Upper lobe of left lung (tissue), 6 donors: ENCODE data around the gene NMUR1. TPM values are rescaled to one million over a fixed set of nuclear protein-coding genes. Genes with fewer than 3 reads are reported as not detected.
A peak's percentile ranks its signal among the peaks of the same experiment; 100 is the strongest.

Experiments
- ATAC-seq, 2 donors: fragments of 200-7000 bp; cut with Tn5 transposase; one replicate each; pipeline ENCODE4 v1.9.1; 2022; ENCODE audit warnings: mild to moderate bottlenecking in 2 of 2, moderate library complexity in 2 of 2; ENCODE audit not compliant: low FRiP score in 2 of 2
- DNase-seq, 2 donors: peaks; one replicate each; pipeline ENCODE4 v3.0.0-alpha.2; 2019 to 2020
- H3K27ac ChIP-seq, 4 donors: fragments of 200-600 bp; sonication (generic); one replicate each; pipeline ENCODE4 v1.5.1; 2016 to 2019
- H3K27me3 ChIP-seq, 4 donors: fragments of 200-600 bp; sonication (generic); one replicate each; pipeline ENCODE4 v1.5.1; 2017 to 2019
- H3K36me3 ChIP-seq, 4 donors: fragments of 200-600 bp; sonication (generic); one replicate each; pipeline ENCODE4 v1.5.1; 2016 to 2019
- H3K4me1 ChIP-seq, 4 donors: fragments of 200-600 bp; sonication (generic); one replicate each; pipeline ENCODE4 v1.5.1; 2018 to 2019
- H3K4me3 ChIP-seq, 4 donors: fragments of 200-600 bp; sonication (generic); one replicate each; pipeline ENCODE4 v1.5.1; 2017 to 2019; ENCODE audit warnings: mild to moderate bottlenecking in 2 of 4, moderate library complexity in 1 of 4
- H3K9me3 ChIP-seq, 4 donors: fragments of 200-600 bp; sonication (generic); one replicate each; pipeline ENCODE4 v1.5.1; 2018 to 2019
- CTCF ChIP-seq, 6 experiments: fragments of 450-650 bp in 4 of 6; fragments of 200-600 bp in 2 of 6; sonication (generic) in 2 of 6; IDR thresholded peaks; one replicate each; pipeline ENCODE4 v1.5.1; 2016 to 2019; ENCODE audit warnings: antibody characterized with exemption in 6 of 6
- EP300 ChIP-seq, 4 donors: sonication (generic); formaldehyde crosslinking; IDR thresholded peaks; one replicate each; pipeline ENCODE4 v1.5.1; 2017; ENCODE audit warnings: antibody characterized with exemption in 4 of 4, control low read depth in 2 of 4
- POLR2A ChIP-seq, 4 donors: fragments of 450-650 bp; IDR thresholded peaks; one replicate each; pipeline ENCODE4 v1.5.1; 2016 to 2017; ENCODE audit warnings: antibody characterized with exemption in 4 of 4, mild to moderate bottlenecking in 2 of 4
- POLR2AphosphoS5 ChIP-seq, 2 donors: sonication (generic); formaldehyde crosslinking; IDR thresholded peaks; one replicate each; pipeline ENCODE4 v1.5.1; 2017; ENCODE audit warnings: antibody characterized with exemption in 2 of 2
- WGBS, 2 donors: methylation state at CpG; one replicate each; pipeline ENCODE4 v1.1.5; 2017 to 2018; 5-methylcytosine and 5-hydroxymethylcytosine counted together
- total RNA-seq, 6 donors: library from RNA; depleted of rRNA in 4 of 6; stranded (reverse); fragments of >200 nt in 4 of 6; gene quantifications; one replicate each; pipeline versions ENCODE4 v1.1.0 to v1.2.1, GENCODE V29; 2016 to 2021
- donor health status: DM: no; HTN: no; CAD: no; lungs with moderate emphysema.
- donor health status: DM: no; HTN: yes; CAD: no; lungs with severe emphysema.

Gene NMUR1
- total RNA-seq, 6 donors from 2014 or later = 1.1 to 2.4 (median 1.9) TPM

DNA sequence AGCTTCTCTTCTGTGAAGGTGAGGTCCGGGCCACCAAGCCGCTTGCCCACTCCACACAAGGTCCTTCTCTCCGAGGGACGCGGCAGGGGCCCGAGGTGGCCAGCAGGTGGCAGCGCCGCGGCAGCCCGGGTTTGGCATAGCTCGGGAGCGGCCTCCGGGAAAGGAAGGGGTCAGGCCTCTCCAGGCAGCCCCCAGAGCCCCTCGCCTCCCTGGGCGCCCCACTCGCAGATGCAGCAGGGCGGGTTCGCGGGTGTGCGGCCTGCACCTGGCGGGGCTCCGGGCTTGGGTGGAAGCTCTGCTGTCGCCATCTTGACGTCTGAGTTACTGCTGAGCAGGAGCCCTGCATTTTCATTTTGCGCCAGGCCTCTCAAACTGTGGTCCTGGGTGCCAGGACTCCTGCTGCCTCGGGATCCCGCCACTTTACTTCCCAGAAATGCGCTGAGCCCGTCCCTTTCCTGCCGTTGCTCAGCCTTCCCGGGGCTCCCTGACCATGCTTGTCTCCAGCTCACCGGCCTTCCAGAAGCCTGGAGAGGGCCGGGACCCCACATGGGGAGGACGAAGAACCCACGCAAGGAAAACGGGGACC lies 47.3 kb downstream of the NMUR1 start:
- ATAC-seq (peak; percentile 92 to 94), DNase-seq (peak; percentile 79 to 96)
- H3K36me3 ChIP-seq = no peaks in the 10 kb centered on the region
- H3K4me3 ChIP-seq = peak overlapping the region; percentile 4 to 62 (median 49)
- no peaks in the 10 kb centered on the region for H3K9me3 ChIP-seq
- peaks cover 2 to 14% (median 6%) of the 10 kb centered on the region in 4 donors for H3K4me1 ChIP-seq
- no peaks in the 10 kb centered on the region for H3K27me3 ChIP-seq
- peak overlapping the region; percentile 74 to 87 (median 84) for H3K27ac ChIP-seq
- TF ChIP-seq POLR2AphosphoS5 (IDR thresholded peaks at IDR 0.05) (peak in 1 of 2 donors; percentile 36), EP300 (IDR thresholded peaks at IDR 0.05) (no peak), POLR2A (IDR thresholded peaks at IDR 0.05) (peak in 2 of 4 donors; percentile 9 to 64), CTCF (IDR thresholded peaks at IDR 0.05) (peak; percentile 82 to 94 (median 90))
- 5 to 19% methylated on average over 19 to 28 of the region's 36 CpGs for WGBS, 2 donors

DNA sequence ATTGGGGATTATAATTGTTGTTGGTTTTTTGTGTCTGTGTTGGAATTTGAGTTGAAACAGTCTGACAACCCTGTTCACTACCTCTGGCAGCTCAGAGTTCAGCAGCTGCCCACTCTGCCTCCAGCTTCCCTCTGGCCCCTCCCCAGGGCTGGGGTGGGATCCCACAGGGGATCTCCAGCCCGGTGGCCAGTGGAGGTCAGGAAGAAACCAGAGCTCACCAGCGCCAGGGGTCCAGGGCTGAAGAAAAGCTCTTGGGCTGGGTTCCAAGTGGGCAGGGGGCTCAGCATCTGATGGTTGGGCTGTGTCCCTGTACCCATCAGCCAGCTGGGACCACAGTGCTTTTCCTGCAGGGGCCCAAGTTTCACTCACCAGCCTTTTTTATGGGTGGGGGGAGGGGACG lies 49.5 kb downstream of the NMUR1 start:
- ATAC-seq = no peak
- WGBS, 2 donors = 72 to 100% methylated on average over 1 to 3 of the region's 3 CpGs
- no peak for DNase-seq
- Histone ChIP-seq H3K27me3 (no peaks in the 10 kb centered on the region), H3K27ac (no peak overlapping the region), H3K4me3 (no peak overlapping the region), H3K9me3 (no peaks in the 10 kb centered on the region), H3K36me3 (no peaks in the 10 kb centered on the region), H3K4me1 (peaks cover 2 to 14% (median 6%) of the 10 kb centered on the region in 4 donors)
- TF ChIP-seq POLR2A (IDR thresholded peaks at IDR 0.05) (no peak), EP300 (IDR thresholded peaks at IDR 0.05) (no peak), CTCF (IDR thresholded peaks at IDR 0.05) (no peak), POLR2AphosphoS5 (IDR thresholded peaks at IDR 0.05) (no peak)

GRCh38 chr2:231479455-231479854 lies 50.8 kb downstream of the NMUR1 start:
- no peaks in the 10 kb centered on the region for H3K9me3 ChIP-seq
- 90 to 93% methylated on average over 9 of the region's 9 CpGs for WGBS, 2 donors
- DNase-seq (no peak), ATAC-seq (no peak)
- no peaks in the 10 kb centered on the region for H3K36me3 ChIP-seq
- peaks cover 2 to 14% (median 6%) of the 10 kb centered on the region in 4 donors for H3K4me1 ChIP-seq
- no peak overlapping the region for H3K4me3 ChIP-seq
- TF ChIP-seq EP300 (IDR thresholded peaks at IDR 0.05) = no peak
- TF ChIP-seq POLR2A (IDR thresholded peaks at IDR 0.05) = no peak
- TF ChIP-seq POLR2AphosphoS5 (IDR thresholded peaks at IDR 0.05) = no peak
- TF ChIP-seq CTCF (IDR thresholded peaks at IDR 0.05) = no peak
- no peak overlapping the region for H3K27ac ChIP-seq
- H3K27me3 ChIP-seq = no peaks in the 10 kb centered on the region

GRCh38 chr2:231476920-231477319 lies 53.3 kb downstream of the NMUR1 start:
- TF ChIP-seq POLR2A (IDR thresholded peaks at IDR 0.05) = no peak
- TF ChIP-seq CTCF (IDR thresholded peaks at IDR 0.05) = no peak
- no peak for TF ChIP-seq EP300 (IDR thresholded peaks at IDR 0.05)
- TF ChIP-seq POLR2AphosphoS5 (IDR thresholded peaks at IDR 0.05) = no peak
- WGBS, 2 donors = 77 to 78% methylated on average over 3 of the region's 3 CpGs
- Histone ChIP-seq H3K4me3 (no peak overlapping the region), H3K9me3 (no peaks in the 10 kb centered on the region), H3K4me1 (peaks cover 0 to under 1% (median 0%) of the 10 kb centered on the region in 4 donors), H3K27me3 (no peaks in the 10 kb centered on the region), H3K27ac (no peak overlapping the region), H3K36me3 (no peaks in the 10 kb centered on the region)
- ATAC-seq (no peak), DNase-seq (no peak)

DNA sequence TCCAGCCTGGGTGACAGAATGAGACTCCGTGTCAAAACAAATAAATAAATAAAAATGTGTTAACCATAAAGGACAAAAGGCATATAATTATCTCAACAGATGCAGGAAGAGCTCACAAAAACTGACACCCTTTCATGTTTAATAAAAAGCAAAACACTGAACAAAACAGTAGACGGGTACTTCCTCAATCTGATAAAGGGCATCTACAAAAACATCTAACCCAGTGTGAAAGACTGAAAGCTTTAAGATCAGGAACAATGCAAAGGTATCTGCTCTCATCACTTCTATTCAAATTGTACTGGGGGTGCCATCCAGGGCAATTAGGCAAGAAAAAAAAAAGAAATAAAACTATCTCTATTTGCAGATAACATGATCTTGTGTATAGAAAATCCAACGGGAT lies 54.3 kb downstream of the NMUR1 start:
- ATAC-seq = no peak
- Histone ChIP-seq H3K9me3 (no peaks in the 10 kb centered on the region), H3K36me3 (no peaks in the 10 kb centered on the region), H3K27me3 (no peaks in the 10 kb centered on the region), H3K4me1 (no peaks in the 10 kb centered on the region), H3K27ac (no peak overlapping the region), H3K4me3 (no peak overlapping the region)
- 39 to 53% methylated on average over 3 of the region's 3 CpGs for WGBS, 2 donors
- DNase-seq = no peak
- no peak for TF ChIP-seq POLR2AphosphoS5 (IDR thresholded peaks at IDR 0.05)
- TF ChIP-seq EP300 (IDR thresholded peaks at IDR 0.05) = no peak
- no peak for TF ChIP-seq POLR2A (IDR thresholded peaks at IDR 0.05)
- no peak for TF ChIP-seq CTCF (IDR thresholded peaks at IDR 0.05)
